ENCODE measurements around the gene ALPG. TPM values are rescaled to one million over a fixed set of nuclear protein-coding genes. Genes with fewer than 3 reads are reported as not detected.
"Not testable (repeated sequence)": the region's sequence is repeated elsewhere in the genome, so short reads cannot be mapped to it uniquely, and the experiment has no call there.

Gene ALPG
- not detected for total RNA-seq

- no peak for TF ChIP-seq CTCF (IDR thresholded peaks at IDR 0.05 in 4 of 5, conservative IDR thresholded peaks at IDR 0.05 in 1 of 5)
- TF ChIP-seq POLR2A (IDR thresholded peaks at IDR 0.05), result no peak
- Histone ChIP-seq H3K36me3 (no peaks in the 10 kb centered on the region), H3K27ac (no peak within 1 kb of the TSS), H3K4me3 (no peak within 1 kb of the TSS), H3K27me3 (peaks cover 0 to 5% (median 0%) of the 10 kb centered on the region in 3 donors), H3K9me3 (no peaks in the 10 kb centered on the region), H3K4me1 (no peaks in the 10 kb centered on the region)
- DNase-seq, result no peak
- intact Hi-C loops (cut with DNase I; ENCODE audit: low total_unique reads), result no loop called here
- no peak for ATAC-seq
- in situ Hi-C loops (cut with MboI; ENCODE audit: low sequenced_read_pairs in 4 of 4), result no loop called here
These were observed at the start of gene ALPG for GRCh38 chr2:232406556-232407310. ALPG (plus strand) TSS chr2:232406844; CDS start chr2:232406895, 51 bp downstream.

- no peaks in the 10 kb centered on the region for H3K36me3 ChIP-seq
- H3K27me3 ChIP-seq, result no peaks in the 10 kb centered on the region
- no peaks in the 10 kb centered on the region for H3K4me1 ChIP-seq
- H3K9me3 ChIP-seq, result no peaks in the 10 kb centered on the region
- H3K4me3 ChIP-seq, result no peak overlapping the region
- DNase-seq (no peak), ATAC-seq (no peak)
- intact Hi-C loops (cut with DNase I; ENCODE audit: low total_unique reads), result no loop called here
- H3K27ac ChIP-seq, result no peak overlapping the region
- in situ Hi-C loops (cut with MboI; ENCODE audit: low sequenced_read_pairs in 4 of 4), result no loop called here
- TF ChIP-seq POLR2A (IDR thresholded peaks at IDR 0.05), result no peak
- no peak for TF ChIP-seq CTCF (IDR thresholded peaks at IDR 0.05 in 4 of 5, conservative IDR thresholded peaks at IDR 0.05 in 1 of 5)
These were observed 45.0 kb upstream of the ALPG start for GRCh38 chr2:232361646-232362045.

- no peak for DNase-seq
These were observed 44.3 kb upstream of the ALPG start for GRCh38 chr2:232362174-232362900.

GRCh38 chr2:232363064-232363783 is 43.4 kb upstream of the ALPG start:
- H3K27me3 ChIP-seq; intact Hi-C loops (cut with DNase I; ENCODE audit: low total_unique reads); ATAC-seq; H3K9me3 ChIP-seq; H3K4me1 ChIP-seq; DNase-seq; H3K27ac ChIP-seq; in situ Hi-C loops (cut with MboI; ENCODE audit: low sequenced_read_pairs in 4 of 4); H3K4me3 ChIP-seq; H3K36me3 ChIP-seq: not testable (repeated sequence)

More at GRCh38 chr2:232362174-232362900, 44.3 kb upstream of the ALPG start:
- no peak overlapping the region for H3K27ac ChIP-seq
- H3K9me3 ChIP-seq, result no peaks in the 10 kb centered on the region
- H3K27me3 ChIP-seq, result no peaks in the 10 kb centered on the region
- ATAC-seq, result no peak
- H3K4me3 ChIP-seq, result no peak overlapping the region
- H3K4me1 ChIP-seq, result no peaks in the 10 kb centered on the region
- in situ Hi-C loops (cut with MboI; ENCODE audit: low sequenced_read_pairs in 4 of 4) (no loop called here), intact Hi-C loops (cut with DNase I; ENCODE audit: low total_unique reads) (no loop called here)
- TF ChIP-seq CTCF (IDR thresholded peaks at IDR 0.05 in 4 of 5, conservative IDR thresholded peaks at IDR 0.05 in 1 of 5) (no peak), POLR2A (IDR thresholded peaks at IDR 0.05) (no peak)
- H3K36me3 ChIP-seq, result no peaks in the 10 kb centered on the region
